DOHH2 (cell line): ENCODE measurements around the gene MAP2K3.
"Not testable (repeated sequence)": the region's sequence is repeated elsewhere in the genome, so short reads cannot be mapped to it uniquely, and the experiment has no call there.

ENCODE experiments used
- CTCF ChIP-seq: fragments of 200-600 bp; sonication (generic); IDR thresholded peaks from one replicate; pipeline ENCODE4 v1.5.1; 2014; ENCODE audit warnings: antibody characterized with exemption, mild to moderate bottlenecking, low read depth, low read length; ENCODE audit not compliant: poor library complexity, severe bottlenecking
- EZH2phosphoT487 ChIP-seq: fragments of 200-600 bp; sonication (generic); IDR thresholded peaks from 2 replicates; pipeline ENCODE4 v1.6.1; 2017; ENCODE audit warnings: borderline replicate concordance, mild to moderate bottlenecking, antibody characterized with exemption, low read length, moderate library complexity, mixed read lengths

- not testable (repeated sequence) for TF ChIP-seq CTCF, EZH2phosphoT487
Measured at GRCh38 chr17:21306611-21307272, 22.2 kb downstream of the MAP2K3 start.
